Mucosa of descending colon (tissue), 3 donors: ENCODE results near the gene NRCAM. TPM values are rescaled to one million over a fixed set of nuclear protein-coding genes. Genes with fewer than 3 reads are reported as not detected.

Source experiments
- ATAC-seq: fragments of 200-7000 bp; cut with Tn5 transposase; one replicate; pipeline ENCODE4 v1.9.1; 2020; ENCODE audit warnings: mild to moderate bottlenecking, moderate library complexity
- DNase-seq, 3 donors: peaks; one replicate each; pipeline ENCODE4 v3.0.0-alpha.2; 2020
- H3K36me3 ChIP-seq: fragments of 200-600 bp; one replicate; pipeline ENCODE4 v1.8.0; 2021; ENCODE audit warnings: low read depth, mild to moderate bottlenecking
- H3K4me1 ChIP-seq: fragments of 200-600 bp; one replicate; pipeline ENCODE4 v1.8.0; 2021; ENCODE audit warnings: low read depth, mild to moderate bottlenecking
- H3K4me3 ChIP-seq: fragments of 200-600 bp; one replicate; pipeline ENCODE4 v1.8.0; 2021; ENCODE audit warnings: mild to moderate bottlenecking
- H3K9me3 ChIP-seq: fragments of 200-600 bp; one replicate; pipeline ENCODE4 v1.8.0; 2021; ENCODE audit warnings: mild to moderate bottlenecking
- CTCF ChIP-seq: fragments of 200-600 bp; IDR thresholded peaks from one replicate; pipeline ENCODE4 v1.8.0; 2022; ENCODE audit warnings: antibody characterized with exemption, mild to moderate bottlenecking
- intact Hi-C, 2 donors: fragments of 100-400 bp; cut with DNase I in 1 of 2; cut with micrococcal nuclease in 1 of 2; formaldehyde crosslinking; loops; one replicate each; pipeline versions ENCODE4 v1.11.0 to v1.11.1; 2022; cut with DNase I, micrococcal nuclease
- total RNA-seq, 3 donors: library from RNA; stranded (reverse); fragmentation: NEBNext Ultra II Directional in 2 of 3; extraction: Animal tissue kit (Norgen Biotek cat#: 25700) in 2 of 3; gene quantifications; one replicate each; pipeline versions ENCODE4 v1.2.1 to v1.2.4, GENCODE V29; 2021 to 2023
- donor health status: DM: no; HTN: no; CAD: no; lungs with moderate emphysema.
- donor health status: DM: no; HTN: no; CAD: no.
- donor health status: DM: no; HTN: yes; CAD: no.

The NRCAM gene
- total RNA-seq, 3 donors from 2014 or later: 1.0 to 3.4 (median 2.3) TPM

GRCh38 chr7:108167460-108167859 lies 288.8 kb downstream of the NRCAM start:
- no peak overlapping the region for H3K4me3 ChIP-seq
- ATAC-seq (peak; percentile 20), DNase-seq (no peak)
- no peak for TF ChIP-seq CTCF
- intact Hi-C loops: no loop called here
- H3K4me1 ChIP-seq: no peaks in the 10 kb centered on the region
- H3K36me3 ChIP-seq: no peaks in the 10 kb centered on the region
- no peaks in the 10 kb centered on the region for H3K9me3 ChIP-seq

GRCh38 chr7:108166687-108167086 lies 289.5 kb downstream of the NRCAM start:
- Histone ChIP-seq H3K4me3 (no peak overlapping the region), H3K9me3 (no peaks in the 10 kb centered on the region), H3K36me3 (no peaks in the 10 kb centered on the region), H3K4me1 (no peaks in the 10 kb centered on the region)
- DNase-seq: no peak
- no peak for TF ChIP-seq CTCF
- ATAC-seq: no peak
- intact Hi-C loops: no loop called here

- intact Hi-C loops: no loop called here
- TF ChIP-seq CTCF: no peak
- ATAC-seq (no peak), DNase-seq (no peak)
- Histone ChIP-seq H3K9me3 (no peaks in the 10 kb centered on the region), H3K4me1 (no peaks in the 10 kb centered on the region), H3K4me3 (no peak overlapping the region), H3K36me3 (no peaks in the 10 kb centered on the region)
These were observed 290.5 kb downstream of the NRCAM start for GRCh38 chr7:108165723-108166122.

GRCh38 chr7:108164946-108165345 lies 291.3 kb downstream of the NRCAM start:
- intact Hi-C loops: no loop called here
- H3K9me3 ChIP-seq: no peaks in the 10 kb centered on the region
- no peaks in the 10 kb centered on the region for H3K4me1 ChIP-seq
- H3K36me3 ChIP-seq: no peaks in the 10 kb centered on the region
- DNase-seq (no peak), ATAC-seq (no peak)
- TF ChIP-seq CTCF: no peak
- no peak overlapping the region for H3K4me3 ChIP-seq

- no peaks in the 10 kb centered on the region for H3K4me1 ChIP-seq
- no peaks in the 10 kb centered on the region for H3K36me3 ChIP-seq
- intact Hi-C loops: no loop called here
- no peak overlapping the region for H3K4me3 ChIP-seq
- ATAC-seq (no peak), DNase-seq (no peak)
- TF ChIP-seq CTCF: no peak
- H3K9me3 ChIP-seq: no peaks in the 10 kb centered on the region
These were observed 291.9 kb downstream of the NRCAM start for GRCh38 chr7:108164342-108164741.

- H3K4me1 ChIP-seq: no peaks in the 10 kb centered on the region
- no peaks in the 10 kb centered on the region for H3K36me3 ChIP-seq
- DNase-seq (no peak), ATAC-seq (no peak)
- TF ChIP-seq CTCF: no peak
- no peak overlapping the region for H3K4me3 ChIP-seq
- intact Hi-C loops: no loop called here
- no peaks in the 10 kb centered on the region for H3K9me3 ChIP-seq
These were observed 297.5 kb downstream of the NRCAM start for GRCh38 chr7:108158776-108159175.
